Mucosa of descending colon (tissue), 3 donors: ENCODE measurements around the gene ALOX15B. TPM values are rescaled to one million over a fixed set of nuclear protein-coding genes. Genes with fewer than 3 reads are reported as not detected.

Source experiments
- ATAC-seq: fragments of 200-7000 bp; cut with Tn5 transposase; one replicate; pipeline ENCODE4 v1.9.1; 2020; ENCODE audit warnings: mild to moderate bottlenecking, moderate library complexity
- DNase-seq, 3 donors: peaks; one replicate each; pipeline ENCODE4 v3.0.0-alpha.2; 2020
- H3K36me3 ChIP-seq: fragments of 200-600 bp; one replicate; pipeline ENCODE4 v1.8.0; 2021; ENCODE audit warnings: low read depth, mild to moderate bottlenecking
- H3K4me1 ChIP-seq: fragments of 200-600 bp; one replicate; pipeline ENCODE4 v1.8.0; 2021; ENCODE audit warnings: low read depth, mild to moderate bottlenecking
- H3K4me3 ChIP-seq: fragments of 200-600 bp; one replicate; pipeline ENCODE4 v1.8.0; 2021; ENCODE audit warnings: mild to moderate bottlenecking
- H3K9me3 ChIP-seq: fragments of 200-600 bp; one replicate; pipeline ENCODE4 v1.8.0; 2021; ENCODE audit warnings: mild to moderate bottlenecking
- CTCF ChIP-seq: fragments of 200-600 bp; IDR thresholded peaks from one replicate; pipeline ENCODE4 v1.8.0; 2022; ENCODE audit warnings: antibody characterized with exemption, mild to moderate bottlenecking
- intact Hi-C, 2 donors: fragments of 100-400 bp; cut with DNase I in 1 of 2; cut with micrococcal nuclease in 1 of 2; formaldehyde crosslinking; loops; one replicate each; pipeline versions ENCODE4 v1.11.0 to v1.11.1; 2022; cut with DNase I, micrococcal nuclease
- long read RNA-seq, 2 donors: library from polyadenylated mRNA; unstranded; transcript quantifications; one replicate each; pipeline ENCODE4 v2.0.0, GENCODE V29; 2019 to 2021
- total RNA-seq, 3 donors: library from RNA; stranded (reverse); fragmentation: NEBNext Ultra II Directional in 2 of 3; extraction: Animal tissue kit (Norgen Biotek cat#: 25700) in 2 of 3; gene quantifications; one replicate each; pipeline versions ENCODE4 v1.2.1 to v1.2.4, GENCODE V29; 2021 to 2023
- donor health status: DM: no; HTN: no; CAD: no; lungs with moderate emphysema.
- donor health status: DM: no; HTN: no; CAD: no.
- donor health status: DM: no; HTN: yes; CAD: no.

The ALOX15B gene
- 1 to 10 TPM in 2 of 3 donors, under 1 TPM in 1; 0.66 to 1.3 (median 1.1) TPM for total RNA-seq
- long read RNA-seq, donor 1: 0 reads
- long read RNA-seq, donor 2: 0 reads

- no peak for TF ChIP-seq CTCF
- ATAC-seq: peak; percentile 87
Measured at GRCh38 chr17:8038954-8039610, at the start of gene ALOX15B. TSS of gene ALOX15B (plus strand) at chr17:8039059. CDS start at chr17:8039156, 97 bp downstream.

GRCh38 chr17:7989781-7990655, 48.8 kb upstream of the ALOX15B start:
- Histone ChIP-seq H3K4me3 (peak overlapping the region; percentile 7), H3K36me3 (no peaks in the 10 kb centered on the region), H3K9me3 (no peaks in the 10 kb centered on the region), H3K4me1 (peaks cover 3% of the 10 kb centered on the region)
- intact Hi-C loops: loop anchor here (5.0 to 10.0 kb wide), 4 partner anchors 78 to 245 kb away; no protein-coding TSS in a partner anchor
- peak; percentile 97 for TF ChIP-seq CTCF
- DNase-seq: peak; percentile 88 to 96 (median 94)
- ATAC-seq: peak; percentile 98

More at GRCh38 chr17:8038954-8039610, at the start of gene ALOX15B:
- Histone ChIP-seq H3K4me3 (no peak within 1 kb of the TSS), H3K4me1 (peaks cover 4% of the 10 kb centered on the region), H3K9me3 (no peaks in the 10 kb centered on the region), H3K36me3 (no peaks in the 10 kb centered on the region)
- DNase-seq: peak; percentile 67 to 86 (median 82)
- intact Hi-C loops: no loop called here

GRCh38 chr17:7992516-7992915, 46.3 kb upstream of the ALOX15B start:
- Histone ChIP-seq H3K36me3 (no peaks in the 10 kb centered on the region), H3K4me3 (no peak overlapping the region), H3K9me3 (no peaks in the 10 kb centered on the region), H3K4me1 (peaks cover 3% of the 10 kb centered on the region)
- intact Hi-C loops: no loop called here
- TF ChIP-seq CTCF: no peak
- DNase-seq (no peak), ATAC-seq (no peak)

GRCh38 chr17:7992924-7993323, 45.9 kb upstream of the ALOX15B start:
- ATAC-seq: no peak
- no peak overlapping the region for H3K4me3 ChIP-seq
- DNase-seq: no peak
- H3K36me3 ChIP-seq: no peaks in the 10 kb centered on the region
- no peak for TF ChIP-seq CTCF
- peaks cover 3% of the 10 kb centered on the region for H3K4me1 ChIP-seq
- no peaks in the 10 kb centered on the region for H3K9me3 ChIP-seq
- intact Hi-C loops: no loop called here

GRCh38 chr17:7993972-7994589, 44.8 kb upstream of the ALOX15B start:
- intact Hi-C loops: no loop called here
- H3K36me3 ChIP-seq: no peaks in the 10 kb centered on the region
- no peak for TF ChIP-seq CTCF
- no peak for ATAC-seq
- peaks cover 3% of the 10 kb centered on the region for H3K4me1 ChIP-seq
- no peak overlapping the region for H3K4me3 ChIP-seq
- H3K9me3 ChIP-seq: no peaks in the 10 kb centered on the region
- no peak for DNase-seq
